Measurements from ENCODE around the gene EXOC6B.

EXOC6B gene

DNA sequence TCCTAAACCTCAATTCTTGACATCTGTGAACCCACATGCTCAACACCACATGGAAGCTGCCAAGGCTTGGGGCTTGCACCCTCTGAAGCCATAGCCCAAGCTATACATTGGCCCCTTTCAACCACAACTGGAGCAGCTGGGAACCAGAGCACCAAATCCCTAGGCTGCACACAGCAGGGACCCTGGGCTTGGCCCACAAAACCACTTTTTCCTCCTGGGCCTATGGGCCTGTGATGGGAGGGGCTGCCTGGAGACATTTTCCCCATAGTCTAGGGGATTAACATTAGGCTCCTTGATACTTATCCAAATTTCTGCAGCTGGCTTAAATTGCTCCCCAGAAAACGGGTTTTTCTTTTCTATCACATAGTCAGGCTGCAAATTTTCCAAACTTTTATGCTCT is 40.3 kb downstream of the EXOC6B start:
- no peak for FAIRE-seq

DNA sequence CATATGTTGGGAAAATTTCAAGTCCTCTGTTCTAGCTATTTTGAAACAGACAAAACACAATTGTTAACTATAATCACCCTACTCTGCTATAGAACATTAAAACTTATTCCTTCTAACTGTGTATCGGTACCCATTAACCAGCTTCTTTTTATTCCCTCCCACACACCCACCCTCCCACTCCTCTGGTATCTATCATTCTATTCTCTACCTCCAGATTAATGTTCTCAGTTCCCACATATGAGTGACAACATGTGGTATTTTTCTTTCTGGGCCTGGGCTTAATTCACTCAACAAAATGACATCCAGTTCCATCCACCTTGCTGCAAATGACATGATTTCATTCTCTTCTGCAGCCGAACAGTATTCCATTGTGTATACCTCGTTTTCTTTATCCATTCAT is 43.3 kb downstream of the EXOC6B start:
- FAIRE-seq, result no peak

DNA sequence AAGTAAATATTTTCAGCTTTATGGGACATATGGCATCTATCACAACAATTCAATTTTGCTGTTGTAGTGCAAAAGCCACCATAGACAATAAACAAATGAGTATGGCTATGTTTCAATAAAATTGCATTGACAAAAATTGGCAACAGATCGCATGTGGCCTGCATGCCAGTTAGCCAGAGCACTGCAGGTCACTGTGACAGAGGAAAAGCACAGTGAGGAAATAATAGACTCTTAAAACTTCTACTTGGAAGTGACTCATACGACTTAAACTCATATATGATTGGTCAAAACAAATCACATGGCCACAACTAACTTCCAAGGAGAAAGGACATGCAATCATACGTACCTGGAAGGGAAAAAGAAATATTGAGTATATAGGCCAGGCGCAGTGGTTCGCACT is 44.4 kb downstream of the EXOC6B start:
- no peak for FAIRE-seq

DNA sequence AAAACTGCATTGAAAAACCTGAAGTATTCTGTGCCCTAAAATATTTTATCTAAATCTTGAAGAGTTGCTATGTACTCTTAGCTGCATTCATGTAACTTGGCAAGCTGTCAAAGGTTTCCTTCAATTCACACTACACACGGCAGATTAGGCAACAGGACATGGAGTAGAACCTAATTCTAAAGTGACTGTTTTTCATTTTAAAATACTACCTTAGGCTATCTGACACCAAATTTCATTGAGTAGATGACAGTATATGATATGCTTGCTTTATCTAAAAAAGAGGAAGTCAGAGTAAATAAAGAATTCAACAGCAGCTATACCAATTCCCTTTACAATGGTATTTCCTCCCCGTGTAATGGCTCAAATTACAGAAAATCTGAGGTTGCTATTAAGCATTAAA is 45.4 kb downstream of the EXOC6B start:
- no peak for FAIRE-seq

DNA sequence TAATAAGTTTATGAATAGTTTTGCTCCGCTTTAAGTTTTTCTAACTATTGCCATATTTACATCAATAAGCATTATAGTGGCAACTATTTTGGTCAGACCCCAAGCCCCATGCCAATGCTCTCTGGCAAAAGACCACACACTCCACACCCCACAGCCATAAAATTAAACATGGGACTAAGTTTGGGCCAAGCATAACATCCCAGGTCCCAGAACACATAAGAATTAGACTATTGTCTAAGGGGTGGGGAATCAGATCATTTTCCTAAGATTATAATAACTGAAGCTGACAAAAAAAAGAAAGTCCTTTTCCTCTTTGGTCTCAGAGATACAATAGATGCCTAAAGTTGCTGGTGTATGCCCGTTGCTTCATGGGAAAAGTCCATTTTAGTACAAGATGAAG is 46.3 kb downstream of the EXOC6B start:
- FAIRE-seq, result no peak

DNA sequence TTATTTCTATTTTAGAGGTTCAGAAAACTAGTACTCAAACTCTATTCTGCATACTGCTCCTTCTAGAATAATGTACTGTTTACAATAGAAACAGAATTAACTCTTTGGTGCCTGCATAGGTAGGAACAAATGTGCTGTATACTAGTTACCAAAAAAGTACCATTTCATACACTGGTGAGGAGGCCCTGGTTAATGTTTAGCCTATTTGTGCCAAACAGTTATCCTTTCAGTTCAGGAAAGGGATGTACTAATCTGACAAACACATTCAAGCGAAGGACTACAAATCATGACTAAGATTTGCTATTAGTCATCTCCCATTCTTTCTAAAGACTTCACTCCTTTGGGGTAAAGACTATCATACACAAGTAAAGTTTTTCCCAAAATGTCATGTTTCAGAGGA is 47.4 kb downstream of the EXOC6B start:
- no peak for FAIRE-seq

DNA sequence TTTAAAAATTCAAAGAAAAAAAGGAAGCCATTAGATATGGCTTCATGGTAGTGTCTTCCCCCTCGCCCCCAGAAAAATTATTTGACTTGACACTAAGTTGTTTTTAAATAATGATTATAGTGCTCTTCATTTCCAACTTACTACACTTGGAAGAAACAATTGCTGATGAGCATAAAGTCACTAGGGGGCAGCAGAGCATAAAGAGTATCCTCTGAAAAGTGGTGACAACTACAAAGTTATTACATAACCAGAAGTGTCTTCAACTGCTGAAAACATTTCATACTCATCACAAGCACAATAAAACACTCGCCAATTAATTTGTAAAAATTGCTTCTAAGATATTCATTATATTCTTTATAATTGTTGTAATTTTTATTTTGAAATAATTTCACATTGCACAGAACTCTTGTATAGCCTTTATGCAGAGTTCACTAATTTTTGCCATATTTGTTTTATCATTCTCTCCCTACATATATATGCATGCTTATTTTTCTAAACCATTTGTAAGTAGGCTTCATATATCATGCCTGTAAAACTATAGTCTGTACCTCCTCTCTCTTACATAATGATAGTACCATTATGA is 54.9 kb downstream of the EXOC6B start:
- peak; percentile 95 for FAIRE-seq

DNA sequence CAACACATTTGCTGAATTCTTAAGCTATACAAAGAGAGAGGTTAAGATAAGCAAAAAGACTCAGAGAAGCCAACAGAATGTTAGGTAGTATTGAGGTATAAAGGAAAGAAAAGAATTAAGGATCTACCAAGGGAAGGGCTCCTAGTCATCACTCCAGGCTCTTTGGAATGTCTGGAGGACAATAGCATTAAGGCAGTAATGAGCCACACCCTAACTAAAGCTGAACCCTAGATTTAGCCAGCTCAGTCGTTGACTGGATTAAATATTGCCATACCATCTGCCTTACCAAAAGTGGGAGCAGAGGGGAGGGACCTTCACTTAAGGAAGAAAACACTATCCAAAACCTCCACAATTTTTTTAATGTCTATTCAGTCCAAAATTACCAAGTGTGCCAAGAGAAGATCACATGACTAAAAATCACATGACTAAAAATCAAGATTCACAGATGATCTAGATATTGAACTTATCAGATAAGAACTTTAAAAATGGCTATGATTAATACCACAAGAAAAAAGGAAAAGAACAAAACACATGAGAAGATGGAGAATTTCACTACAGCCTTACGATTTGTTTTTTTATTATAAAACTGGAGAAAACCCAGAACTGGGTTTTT is 59.7 kb downstream of the EXOC6B start:
- FAIRE-seq, result no peak

DNA sequence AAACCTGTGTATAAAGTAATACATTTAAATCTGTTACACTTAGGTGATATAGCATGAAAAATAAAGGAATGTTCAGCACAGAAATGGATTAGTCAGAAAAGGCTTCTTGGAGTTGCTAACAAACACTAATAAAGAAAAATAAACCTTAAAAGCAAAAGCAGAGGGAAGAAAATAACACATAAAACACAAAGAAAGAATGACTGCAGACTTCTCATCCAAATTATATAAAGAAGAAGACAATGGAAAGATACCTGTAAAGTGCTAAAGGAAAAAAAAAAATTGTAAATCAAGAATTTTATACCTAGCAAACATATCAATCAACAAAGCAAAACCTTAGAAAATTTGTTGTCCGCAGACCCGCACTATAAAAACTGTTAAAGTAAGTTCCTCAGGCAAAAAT is 63.6 kb downstream of the EXOC6B start:
- FAIRE-seq, result no peak

DNA sequence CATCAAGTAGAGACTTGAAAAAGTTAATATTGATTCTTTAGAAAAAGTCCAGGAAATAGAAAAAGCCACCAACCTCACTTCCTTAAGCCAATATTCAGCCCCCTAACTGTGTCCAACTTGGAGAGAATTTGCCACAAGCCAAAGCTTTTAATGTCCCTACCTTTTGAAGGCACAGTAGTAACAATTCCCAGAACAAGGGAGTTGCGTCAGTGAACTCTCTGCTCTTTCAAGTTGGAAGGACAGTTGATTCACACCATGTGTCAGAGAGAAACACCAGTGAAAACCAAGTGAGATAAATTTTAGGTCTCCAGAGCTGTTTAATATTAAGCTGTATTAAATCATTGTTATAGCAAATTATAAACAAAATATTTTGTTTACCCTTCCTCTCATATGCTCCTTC is 66.1 kb downstream of the EXOC6B start:
- FAIRE-seq, result no peak

DNA sequence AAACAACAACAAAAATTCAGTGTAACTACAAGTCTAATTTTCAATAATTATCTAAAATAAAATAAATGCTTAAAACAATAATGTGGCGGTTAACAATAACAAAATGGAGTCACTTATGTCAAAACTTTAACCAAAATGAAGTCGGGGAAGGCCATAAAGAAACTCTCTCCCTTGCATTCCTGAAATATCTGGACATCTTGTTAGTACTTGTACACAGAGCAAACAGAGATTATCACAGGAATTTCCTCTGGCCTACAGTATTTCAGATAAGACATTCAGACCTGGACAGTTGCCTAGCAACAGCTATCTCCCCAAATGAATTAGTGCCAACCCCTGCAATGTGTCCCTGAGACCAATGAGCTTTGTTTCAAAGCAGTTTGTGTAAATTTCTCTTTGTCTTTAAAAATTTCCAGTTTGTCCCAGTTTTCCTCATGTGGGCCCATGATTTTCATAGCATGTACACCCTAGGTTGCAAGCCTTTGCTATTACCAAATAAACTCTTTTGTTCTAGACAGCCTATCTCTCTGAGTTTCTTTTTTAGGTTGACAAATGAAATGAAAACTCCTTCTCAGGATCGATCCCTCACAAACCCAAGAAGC is 68.6 kb downstream of the EXOC6B start:
- FAIRE-seq, result no peak

DNA sequence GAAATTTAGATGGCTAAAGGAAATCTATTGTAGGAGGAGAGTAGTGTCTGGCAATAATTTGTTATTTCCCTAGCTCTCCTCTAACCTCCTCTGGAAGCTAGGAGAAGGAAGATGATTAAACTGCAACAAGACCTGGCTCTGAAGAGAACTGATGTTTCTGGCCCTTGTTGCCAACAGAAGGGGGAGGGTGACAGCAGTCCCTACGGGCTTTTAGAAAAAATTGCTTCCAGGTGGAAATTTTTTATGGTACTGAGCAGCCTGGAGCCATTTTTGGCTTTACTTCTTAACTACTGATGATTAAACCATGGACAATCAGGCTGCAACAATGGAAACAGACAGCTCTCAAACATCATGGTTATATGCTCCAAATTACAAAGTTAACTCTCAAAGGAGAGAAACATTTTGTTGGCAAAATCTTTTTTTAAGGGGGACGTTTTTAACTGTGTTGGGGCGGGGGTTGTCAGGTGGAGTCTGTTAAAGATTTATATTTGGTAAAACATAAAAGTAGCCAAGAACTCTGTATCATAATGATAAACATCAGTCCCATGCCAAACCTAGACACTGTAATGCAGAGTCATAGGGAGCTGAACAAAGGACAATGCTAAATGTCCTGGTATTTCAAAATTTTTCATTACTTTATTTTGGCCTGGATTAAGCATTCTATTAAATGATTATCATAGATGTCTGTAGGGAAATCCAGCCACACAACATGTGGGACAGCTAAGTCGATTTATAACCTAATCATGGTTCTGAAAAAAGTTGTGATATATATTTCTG is 70.0 kb downstream of the EXOC6B start:
- no peak for FAIRE-seq

DNA sequence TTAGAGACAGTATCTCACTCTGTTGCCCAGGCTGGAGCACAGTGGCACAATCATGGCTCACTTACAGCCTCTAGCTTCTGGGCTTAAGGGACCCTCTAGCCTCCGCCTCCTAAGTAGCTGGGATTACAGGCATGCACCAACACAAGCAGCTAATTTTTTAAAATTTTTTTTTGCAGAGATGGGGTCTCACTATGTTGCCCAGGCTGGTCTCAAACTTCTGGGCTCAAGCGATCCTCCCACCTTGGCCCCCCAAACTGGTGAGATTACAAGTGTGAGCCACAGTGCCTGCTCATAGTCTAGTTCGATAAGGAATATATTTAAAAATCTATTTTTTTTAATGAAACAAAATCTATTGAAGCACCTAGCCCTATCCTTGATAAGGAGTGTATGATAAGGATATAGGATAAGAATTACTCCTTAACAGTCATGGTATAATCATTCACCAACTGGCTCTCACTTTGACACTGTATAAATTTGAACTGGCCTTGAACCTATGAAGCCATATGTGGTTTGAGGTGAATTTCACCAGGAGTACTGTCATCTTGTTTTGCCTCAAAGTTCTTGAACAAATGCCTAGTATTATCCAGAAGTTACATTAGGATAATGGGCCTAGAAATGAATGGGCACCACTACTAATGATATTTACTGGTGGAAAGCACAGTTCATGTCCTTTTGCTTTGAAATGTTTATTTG is 71.1 kb downstream of the EXOC6B start:
- FAIRE-seq, result no peak

DNA sequence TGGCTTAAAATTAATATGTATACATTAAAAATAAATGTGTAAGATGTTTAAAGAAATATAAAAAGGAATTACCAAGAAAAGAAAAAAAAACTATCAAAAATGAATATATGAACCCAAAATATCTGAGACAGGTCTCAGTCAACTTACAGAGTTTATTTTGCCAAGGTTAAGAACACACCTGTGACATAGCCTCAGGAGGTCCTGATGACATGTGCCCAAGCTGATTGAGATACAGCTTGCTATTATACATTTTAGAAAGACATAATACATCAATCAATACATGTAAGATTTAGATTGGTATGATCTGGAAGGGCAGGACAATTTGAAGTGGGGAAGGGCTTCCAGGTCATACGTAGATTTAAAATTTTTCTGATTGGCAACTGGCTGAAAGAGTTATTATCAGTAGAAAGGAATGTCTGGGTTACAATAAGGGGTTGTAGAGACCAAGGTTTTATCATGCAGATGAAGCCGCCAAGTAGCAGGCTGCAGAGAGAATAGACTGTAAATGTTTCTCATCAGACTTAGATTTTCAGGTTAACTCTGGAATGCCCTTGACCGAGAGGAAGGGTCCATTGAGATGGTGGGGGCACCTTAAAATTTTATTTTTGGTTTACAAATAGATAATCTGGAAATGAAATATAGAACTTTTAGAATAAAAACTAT is 74.7 kb downstream of the EXOC6B start:
- no peak for FAIRE-seq

DNA sequence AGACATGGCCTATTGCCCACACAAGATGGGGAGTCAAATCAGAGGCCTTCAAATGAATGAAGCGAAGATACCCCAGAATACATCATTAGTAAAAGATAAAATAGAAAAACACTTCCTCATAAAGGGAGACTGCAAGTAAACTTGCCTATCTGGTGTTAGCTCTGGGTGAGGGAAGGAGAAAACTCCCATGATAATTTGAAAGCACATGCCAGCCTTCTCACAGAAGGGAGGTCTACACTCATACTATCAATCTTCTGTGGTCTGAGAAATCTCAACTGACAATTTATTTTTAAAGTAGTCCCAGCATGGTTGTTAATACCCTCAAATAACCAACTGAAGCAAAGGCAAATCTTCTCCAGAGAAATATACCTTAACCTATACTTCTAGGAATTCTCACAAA is 75.4 kb downstream of the EXOC6B start:
- FAIRE-seq, result no peak

DNA sequence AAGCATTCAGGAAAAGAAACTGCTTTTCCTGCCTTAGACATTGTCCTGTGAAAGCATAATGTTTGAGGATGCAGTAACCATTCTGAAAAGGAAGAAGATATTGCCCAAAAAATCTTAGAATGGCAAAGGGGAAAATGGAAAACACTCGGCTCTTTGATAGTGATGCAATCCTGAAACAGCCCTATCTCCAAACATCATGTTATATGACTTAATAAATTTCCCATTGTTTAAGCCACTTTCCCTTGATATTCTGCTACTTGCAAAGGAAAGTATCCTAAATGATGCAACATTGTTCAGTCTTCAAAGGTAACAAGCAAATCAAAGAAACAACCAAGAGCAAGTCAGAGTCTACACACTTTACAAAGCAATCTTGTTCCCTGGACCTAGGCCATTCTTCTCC is 78.5 kb downstream of the EXOC6B start:
- FAIRE-seq, result no peak

DNA sequence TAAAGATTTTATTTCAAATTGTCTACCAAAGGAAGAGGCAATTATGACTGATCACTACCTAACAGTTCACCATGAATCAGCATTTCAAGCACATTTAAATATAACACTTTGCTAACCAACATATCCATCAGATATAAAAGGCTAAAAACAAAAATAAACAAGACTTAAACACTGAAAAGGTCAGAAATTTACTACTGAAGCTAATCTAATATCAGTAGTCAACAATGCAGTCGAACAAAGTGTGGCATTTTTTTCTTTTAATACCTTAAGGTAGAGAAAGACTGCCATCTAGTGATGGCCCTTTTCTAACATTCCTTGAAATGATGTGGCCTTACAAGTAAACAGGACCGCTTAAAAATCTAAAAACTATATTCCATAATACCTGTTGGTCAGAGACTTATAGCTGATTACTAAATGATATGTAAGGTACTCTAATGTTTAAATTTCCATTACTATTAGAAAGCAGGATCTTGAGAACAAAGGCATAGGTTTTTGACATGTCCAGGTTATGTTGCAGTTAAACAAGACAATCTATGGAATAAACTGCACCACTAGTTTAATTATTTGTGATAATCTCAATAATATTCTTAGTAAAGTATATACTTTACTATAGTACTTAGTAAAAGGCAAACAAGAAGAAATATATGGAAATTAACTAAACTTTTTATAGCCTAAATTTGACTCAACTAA is 80.0 kb downstream of the EXOC6B start:
- peak; percentile 95 for FAIRE-seq

DNA sequence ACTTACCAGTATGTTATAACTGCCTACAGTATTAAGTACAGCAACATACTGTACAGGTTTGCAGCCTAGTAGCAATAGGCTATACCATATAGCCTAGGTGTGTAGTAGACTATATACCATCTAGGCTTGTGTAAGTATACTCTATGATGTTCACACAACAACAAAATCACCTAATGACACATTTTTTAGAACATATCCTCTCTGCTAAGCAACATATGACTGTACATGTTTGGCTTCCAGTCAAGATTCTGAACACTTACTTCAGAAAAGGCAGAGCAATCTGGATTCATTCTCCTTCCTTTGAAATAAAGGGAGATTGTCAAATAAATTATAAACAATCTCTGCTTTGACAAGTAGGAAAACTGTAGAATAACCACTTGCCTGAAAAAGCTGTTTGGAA is 81.8 kb downstream of the EXOC6B start:
- no peak for FAIRE-seq

DNA sequence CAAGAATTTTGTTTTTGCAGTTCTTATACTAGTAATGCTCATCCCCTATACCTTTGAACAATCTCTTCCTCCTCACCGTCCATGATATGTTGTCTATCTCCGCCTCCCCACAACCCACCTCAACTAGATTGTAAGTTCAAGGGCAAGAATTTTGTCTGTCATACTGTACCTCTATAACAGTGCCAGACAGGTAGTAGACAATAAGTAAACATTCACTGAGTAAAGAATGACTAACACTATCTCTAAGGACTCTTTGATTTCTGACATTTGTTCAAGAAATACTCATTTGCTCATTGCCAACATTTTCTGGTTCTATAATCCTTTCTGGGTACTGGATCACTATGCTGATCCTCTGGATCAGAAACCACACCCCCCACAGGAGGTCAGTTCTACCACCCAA is 82.4 kb downstream of the EXOC6B start:
- no peak for FAIRE-seq

DNA sequence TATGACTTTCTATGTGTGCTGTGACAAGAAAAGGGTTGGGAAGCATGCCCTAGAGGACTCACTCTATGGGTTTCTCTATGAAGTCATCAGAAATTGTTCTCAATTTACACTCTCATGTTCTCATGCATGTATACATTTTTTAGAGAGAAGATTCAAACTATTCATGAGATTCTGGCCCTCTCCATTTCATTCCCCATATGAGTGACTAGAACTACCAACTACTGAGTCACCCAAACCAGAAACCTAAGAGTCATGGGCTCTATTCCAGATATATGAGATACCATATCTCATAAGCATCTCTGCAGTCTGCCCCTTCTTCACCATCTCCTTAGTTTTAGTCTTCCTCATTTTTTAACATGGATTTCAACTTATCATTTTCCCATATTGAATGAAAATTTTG is 87.7 kb downstream of the EXOC6B start:
- no peak for FAIRE-seq

DNA sequence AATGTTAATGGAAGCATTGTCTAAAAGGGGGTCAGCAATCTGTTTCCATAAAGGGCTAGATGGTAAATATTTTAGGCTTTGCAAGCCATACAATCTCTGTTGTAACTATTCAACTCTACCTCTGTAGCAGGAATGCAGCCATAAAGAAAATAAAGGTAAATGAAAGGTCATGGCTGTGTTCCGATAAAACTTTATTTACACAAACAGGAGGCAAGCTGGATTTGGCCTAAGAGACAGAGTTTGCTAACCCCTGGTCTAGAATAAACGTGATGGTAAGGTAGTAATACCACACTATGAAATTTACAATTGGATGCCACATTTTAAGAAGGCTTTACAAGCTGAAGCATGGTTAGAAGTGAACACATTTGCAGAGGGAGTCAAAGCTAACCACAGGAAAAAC is 91.4 kb downstream of the EXOC6B start:
- FAIRE-seq, result no peak

DNA sequence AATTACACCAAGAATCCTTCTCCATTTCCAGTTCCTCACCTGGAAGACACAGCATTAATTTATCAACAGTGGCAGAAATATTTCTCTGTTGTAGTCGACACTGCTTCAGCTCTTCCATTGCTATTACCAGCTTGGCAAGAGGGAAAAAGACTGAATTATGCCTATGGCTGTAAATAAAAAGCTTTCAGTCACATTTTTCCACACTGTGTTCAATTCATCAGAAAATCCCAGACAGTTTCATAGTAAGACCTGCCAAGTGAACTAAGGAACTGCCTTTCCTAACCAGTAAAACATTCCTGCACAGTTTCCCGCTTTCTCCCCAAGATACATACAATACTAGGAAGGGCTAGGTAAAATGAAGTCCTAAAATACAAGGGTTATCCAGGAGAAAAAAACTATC is 94.7 kb downstream of the EXOC6B start:
- no peak for FAIRE-seq
